ENCODE results near the gene CHST4.

The CHST4 gene

DNA sequence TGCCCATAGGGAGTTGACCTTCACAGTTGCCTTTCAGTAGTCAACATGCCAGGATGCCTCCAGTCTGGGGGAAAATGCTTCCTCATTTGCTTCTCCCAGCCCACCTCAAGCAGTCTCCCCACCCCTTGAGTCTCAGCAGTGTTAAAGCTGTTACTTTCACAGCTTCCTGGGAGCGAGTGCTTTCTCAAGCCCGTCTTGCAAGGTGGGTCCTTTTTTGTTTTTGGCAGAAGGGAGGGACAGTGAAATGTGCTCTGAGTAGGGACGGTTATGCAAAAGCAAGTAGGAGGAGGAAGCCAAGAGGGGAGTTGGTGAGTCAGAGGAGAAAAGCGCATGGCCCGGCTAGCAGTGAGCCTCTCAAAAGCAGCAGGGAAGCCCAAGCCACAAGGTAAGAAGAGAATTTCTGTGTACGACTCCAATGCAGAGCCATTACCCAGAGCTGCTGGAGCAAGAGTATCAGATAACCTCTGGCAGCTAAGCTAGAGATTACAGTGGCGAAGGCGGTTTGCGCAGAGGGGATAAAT lies at the start of gene CHST4:
Gene CHST4 (plus strand): TSS at position 316 of the 521 bp plus-strand sequence. CDS start 10,252 bp downstream, outside the sequence.
- peak in 1 of 2 experiments; percentile 20 for DNase-seq

DNA sequence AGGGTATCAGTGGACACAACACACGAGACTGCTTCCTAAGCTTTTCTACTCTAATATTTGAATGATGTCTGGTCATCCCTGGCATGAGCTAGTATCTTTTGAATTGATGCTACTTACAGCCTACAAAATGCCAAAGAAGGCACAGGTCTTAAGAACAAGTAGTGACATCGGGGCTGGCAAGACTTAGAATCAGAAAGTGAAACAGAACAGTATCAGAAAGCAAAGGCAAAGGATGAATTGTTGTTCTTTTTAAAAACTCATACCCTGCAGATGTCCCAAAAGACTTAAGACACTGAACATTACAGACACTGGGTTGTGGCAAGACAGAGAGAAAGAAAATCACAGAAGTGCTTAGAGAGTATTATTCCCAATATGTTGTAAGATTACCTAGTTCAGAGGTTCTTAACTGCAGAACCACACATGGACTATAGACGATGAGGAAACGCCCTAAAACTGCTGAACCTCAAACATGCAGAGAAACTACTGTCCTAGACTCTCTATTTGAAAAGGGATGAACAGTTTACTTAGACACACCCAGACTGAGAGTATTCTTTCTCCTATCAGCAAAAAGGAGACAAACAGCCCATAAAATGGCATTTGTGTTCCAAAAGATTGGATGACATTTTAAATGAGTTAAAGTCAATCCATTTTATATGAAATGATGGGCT lies 49.6 kb upstream of the CHST4 start:
- DNase-seq = no peak

DNA sequence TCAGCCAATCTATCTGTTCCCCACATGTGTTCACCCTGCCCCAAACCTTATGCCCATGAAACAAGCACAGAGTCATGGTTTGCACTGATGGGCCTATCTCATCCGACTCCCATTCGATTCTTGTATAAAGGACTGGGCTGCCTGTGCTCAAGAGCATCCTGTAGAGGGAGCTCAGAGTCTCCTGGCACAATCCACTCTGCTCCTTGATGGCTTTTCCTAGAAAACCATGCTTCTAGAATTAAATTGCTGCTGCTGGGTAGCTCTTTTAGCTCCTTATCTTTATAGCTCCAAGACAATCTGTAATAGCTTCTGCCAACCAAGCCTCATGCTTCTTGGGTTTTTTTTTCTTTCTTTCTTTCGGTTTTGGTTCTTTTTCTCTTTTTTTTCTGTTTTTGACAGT lies 46.8 kb upstream of the CHST4 start:
- DNase-seq = no peak

DNA sequence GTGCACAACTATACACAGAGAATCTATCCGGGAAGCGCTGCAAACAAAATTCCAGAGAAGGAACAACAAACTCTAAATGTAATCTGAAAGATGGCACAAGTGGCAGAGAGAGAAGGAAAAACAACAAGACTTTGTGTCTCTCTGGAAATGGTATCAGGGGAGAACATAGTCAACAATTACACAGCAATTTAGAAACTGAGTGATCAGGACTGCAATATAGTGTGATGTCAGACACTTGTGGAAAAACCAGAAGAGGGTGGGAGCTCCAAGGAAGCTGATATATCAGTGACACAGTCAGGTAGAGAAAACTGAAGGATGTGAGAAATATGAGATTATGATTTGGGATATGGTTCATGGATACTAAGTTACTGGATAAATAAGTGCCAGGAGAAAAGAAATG lies 45.3 kb upstream of the CHST4 start:
- DNase-seq = no peak

DNA sequence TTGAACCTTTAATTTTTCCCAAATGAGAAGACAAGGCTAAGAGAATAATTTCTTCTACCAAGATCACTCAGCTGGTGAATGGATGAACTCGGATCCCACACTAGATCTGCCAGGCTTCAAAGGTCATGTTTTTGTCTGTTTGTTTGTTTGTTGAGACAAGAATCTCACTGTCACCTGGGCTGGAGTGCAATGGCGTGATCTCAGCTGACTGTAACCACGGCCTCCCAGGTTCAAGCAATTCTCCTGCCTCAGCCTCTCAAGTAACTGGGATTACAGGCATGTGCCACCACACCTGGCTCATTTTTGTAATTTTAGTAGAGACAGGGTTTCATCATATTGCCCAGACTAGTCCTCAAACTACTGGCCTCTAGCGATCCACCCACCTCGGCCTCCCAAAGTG lies 43.7 kb upstream of the CHST4 start:
- DNase-seq = no peak

DNA sequence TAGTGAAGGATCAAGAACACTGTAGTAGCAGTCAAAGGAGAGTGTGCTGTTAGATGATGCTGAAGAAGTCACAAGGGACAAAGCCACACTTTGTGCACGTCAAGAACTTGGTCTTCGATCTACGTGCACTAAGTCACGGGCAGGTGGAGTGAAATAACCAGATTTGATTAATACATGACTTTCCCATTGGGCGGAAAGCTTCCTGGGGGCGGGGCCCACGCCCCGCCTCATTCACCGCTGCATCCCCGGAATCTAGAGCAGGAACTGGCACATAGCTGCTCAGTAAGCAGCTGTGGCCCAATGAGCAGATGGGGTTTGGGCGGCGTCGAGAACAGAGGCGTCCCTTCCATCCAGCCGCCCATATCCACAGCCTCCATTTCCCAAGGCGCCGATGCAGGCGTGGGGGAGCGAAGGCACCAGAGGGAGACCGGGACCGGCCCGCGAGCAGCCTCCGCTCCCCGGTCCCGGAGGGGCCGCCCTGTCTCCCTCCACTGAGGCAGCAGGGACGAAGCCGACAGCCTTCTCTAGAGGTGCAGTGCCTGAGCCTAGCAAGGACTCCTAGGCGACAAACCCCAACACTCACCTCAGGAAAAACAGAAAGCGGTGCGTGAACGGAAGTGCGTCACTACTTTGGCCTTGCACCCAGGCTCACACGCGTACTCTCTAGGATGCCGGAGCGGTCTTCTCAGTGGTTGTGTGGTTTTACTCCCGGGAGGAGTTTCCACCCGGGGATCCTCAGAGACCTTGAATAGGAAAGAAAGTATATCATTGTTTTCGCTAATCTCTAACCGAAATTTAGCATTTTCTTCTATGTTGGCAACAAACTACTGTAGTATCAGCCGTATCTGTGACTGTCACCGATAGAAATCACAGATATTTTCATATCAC lies 42.0 kb upstream of the CHST4 start:
- DNase-seq = peak; percentile 83 to 85

DNA sequence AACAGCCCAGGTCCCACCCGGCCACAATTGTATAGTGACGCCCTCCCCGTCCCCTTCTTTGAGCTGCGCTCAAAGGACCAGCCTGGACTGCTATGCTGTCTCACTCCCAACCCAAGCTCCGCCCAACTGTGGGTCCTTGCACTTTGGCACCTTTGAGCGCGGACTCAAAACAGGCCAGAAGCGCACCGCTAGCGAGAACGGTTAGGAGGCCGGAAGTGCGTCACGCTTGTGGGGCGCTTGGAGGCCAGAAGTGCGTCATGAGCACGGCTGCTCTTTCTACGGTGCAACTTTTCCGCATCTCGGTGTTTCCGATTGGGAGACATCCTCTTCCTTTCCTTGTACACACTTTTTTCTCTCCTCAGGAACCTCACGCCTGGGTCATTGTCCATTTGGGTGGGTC lies 37.1 kb upstream of the CHST4 start, which contains the start of gene ZNF19:
Gene ZNF19 (minus strand): TSS at position 203 of the 400 bp plus-strand sequence. CDS start 7,210 bp downstream, outside the sequence.
- no peak for DNase-seq

DNA sequence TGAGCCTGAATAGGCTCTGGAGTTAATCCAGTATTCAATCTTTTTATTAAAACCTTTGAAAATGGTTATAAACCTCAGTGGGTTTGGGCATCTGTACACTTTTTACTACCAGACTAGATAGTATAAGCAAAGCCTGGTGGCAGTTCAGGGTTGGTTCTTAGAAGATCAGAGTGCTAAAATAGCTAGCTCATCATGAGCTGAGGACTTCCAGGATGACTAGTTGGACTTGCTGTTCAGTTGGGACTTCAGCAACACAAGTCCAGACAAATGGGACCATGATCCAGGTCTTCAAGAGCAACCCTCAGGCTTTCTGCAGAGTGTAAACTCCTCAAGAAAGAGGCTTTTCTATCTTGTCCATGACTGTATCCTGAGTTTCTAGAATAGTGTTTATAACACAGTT lies 35.9 kb upstream of the CHST4 start:
- DNase-seq = no peak

DNA sequence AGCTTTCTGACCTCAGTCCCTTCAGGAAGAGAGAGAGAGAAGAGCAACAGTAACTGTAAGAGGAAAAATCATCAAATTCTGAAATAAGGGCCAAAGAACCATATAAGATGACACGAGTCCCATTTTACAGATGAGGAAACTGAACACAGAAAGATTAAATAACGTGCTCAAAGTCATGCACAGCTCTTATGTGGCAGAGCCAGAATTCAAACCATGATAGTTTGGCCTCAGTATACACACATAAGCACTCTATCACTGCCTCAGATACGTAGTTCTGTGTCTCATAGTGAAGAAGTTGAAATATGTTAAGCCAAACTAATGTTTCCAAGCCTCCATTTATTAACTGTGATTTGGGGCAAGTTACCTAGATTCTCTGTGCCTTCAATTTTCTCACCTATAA lies 35.2 kb upstream of the CHST4 start:
- DNase-seq = no peak

DNA sequence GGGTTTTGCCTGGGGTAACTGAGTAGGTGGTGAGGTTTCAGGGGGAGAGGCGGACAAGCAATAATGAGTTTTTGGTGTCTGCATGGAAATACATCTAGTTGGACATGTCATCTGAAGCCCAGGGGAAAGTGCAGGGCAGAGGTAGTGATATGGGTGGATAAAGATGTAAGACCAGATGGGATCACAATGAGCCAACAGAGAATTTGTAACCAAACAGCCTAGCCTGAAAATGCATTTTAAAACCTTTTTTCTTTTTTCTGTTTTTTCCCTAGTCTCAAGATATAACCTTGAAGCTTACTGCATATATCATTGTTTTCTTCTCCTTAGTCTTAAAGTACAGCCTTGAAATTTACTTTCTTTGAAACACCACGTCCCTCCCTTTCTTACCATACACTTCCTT lies 33.4 kb upstream of the CHST4 start:
- DNase-seq = no peak

DNA sequence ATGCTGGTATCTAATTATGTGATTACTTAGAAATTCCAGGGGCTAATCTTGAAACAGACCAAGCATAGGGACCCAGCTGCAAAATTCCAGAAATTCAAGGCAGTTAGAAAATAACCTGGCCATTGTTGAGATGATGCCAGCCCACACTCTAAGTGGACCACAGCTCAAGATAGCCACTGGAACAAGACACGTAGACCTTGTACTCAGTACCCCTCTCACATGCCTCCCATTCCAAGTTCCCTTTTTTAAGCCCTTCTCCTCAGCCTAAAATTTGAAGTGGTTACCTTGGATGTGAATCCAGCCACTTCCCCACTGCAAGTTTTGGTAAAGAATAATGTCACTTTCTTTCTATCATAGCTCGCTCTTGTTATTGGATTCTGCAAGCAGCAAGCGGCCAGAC lies 33.0 kb upstream of the CHST4 start:
- no peak for DNase-seq

DNA sequence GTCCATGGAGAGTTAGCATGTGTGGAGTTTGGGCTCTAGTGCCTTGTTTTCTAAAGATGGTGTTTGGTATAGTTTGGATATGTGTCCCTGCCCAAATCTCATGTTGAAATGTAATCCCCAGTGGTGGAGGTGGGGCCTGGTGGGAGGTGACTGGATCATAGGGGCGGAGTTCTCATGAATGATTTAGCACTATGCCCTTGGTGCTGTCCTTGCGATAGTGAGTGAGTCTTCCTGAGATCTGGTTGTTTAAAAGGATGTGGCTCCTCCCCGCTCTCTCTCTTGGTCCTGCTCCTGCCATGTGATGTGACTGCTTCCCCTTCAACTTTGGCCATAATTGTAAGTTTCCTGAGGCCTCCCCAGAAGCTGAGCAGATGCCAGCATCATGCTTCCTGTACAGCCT lies 28.2 kb upstream of the CHST4 start:
- no peak for DNase-seq

DNA sequence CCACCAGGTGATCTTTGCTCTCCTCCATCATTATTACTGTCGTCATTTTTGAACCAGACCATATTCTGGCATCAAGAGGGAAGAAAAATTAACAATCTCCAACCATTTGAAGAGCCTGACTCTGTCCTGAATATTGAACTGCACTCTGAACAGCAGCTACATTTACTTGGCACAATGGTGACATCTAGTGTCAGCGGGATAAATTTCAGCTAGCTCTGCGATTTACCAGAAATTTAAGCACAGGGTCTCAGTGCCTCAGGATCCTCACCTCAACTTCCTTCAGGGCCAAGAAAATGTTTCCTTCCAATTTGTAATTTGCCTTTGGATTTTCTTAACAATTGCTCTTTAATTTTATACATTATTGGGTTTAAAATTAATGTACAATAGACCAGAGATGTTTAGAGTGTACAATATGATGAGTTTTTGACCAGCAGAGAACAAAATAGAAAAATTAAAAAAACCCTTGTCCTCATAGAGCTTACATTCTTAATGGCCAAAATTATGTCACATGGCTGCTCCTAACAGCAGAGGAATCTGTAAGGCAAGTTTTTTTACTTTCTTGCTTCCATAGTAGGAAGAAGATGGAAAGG lies 26.4 kb upstream of the CHST4 start:
- peak; percentile 28 to 48 for DNase-seq

DNA sequence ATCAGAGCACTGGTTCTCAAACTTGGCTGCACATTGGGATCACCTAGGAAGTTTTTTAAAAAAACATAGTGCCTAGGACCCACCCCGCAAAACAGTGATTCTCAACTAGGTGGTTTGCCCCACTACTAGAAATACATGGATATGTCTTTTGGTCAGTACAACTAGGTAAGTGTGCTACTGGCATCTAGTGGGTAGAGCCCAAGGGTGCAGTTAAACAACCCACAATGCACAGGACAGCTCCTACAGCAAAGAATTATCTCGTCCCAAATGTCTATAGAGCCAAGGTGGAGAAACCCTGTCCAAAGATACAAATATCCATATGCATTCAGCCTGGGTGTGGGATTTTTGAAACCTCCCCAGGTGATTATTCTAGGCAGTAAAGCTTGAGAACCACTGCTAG lies 25.3 kb upstream of the CHST4 start:
- no peak for DNase-seq

DNA sequence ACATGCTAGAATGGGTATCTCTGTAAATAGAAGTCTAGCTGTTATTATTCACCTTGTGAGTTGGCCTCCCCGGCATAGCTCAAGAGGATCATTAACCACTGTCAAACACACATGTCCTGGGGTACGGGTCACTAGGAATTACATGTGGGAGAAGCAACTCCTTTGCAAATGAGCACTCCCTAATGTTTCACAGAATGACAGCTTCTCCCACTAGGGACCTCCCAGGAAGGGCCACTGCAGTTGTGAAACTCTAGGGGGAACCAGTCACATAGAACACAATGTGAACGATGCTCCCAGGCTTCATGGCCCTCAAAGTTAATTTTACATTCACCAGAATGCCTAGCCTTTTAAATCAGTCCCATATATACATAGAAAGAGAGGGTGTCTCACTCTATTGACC lies 24.7 kb upstream of the CHST4 start:
- no peak for DNase-seq

DNA sequence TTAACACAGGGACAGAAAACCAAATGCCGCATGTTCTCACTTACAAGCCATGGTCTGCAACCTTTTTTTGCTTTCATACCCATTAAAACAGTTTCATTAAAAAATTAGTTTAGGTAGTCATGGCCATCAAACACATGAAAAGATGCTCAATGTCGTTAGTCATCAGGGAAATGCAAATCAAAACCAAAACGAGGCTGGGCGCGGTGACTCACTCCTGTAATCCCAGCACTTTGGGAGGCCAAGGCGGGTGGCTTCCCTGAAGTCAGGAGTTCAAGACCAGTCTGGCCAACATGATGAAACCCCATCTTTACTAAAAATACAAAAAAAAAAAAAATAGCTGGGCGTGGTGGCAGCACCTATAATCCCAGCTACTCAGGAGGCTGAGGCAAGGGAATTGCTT lies 22.2 kb upstream of the CHST4 start:
- DNase-seq = peak; percentile 30 to 38

DNA sequence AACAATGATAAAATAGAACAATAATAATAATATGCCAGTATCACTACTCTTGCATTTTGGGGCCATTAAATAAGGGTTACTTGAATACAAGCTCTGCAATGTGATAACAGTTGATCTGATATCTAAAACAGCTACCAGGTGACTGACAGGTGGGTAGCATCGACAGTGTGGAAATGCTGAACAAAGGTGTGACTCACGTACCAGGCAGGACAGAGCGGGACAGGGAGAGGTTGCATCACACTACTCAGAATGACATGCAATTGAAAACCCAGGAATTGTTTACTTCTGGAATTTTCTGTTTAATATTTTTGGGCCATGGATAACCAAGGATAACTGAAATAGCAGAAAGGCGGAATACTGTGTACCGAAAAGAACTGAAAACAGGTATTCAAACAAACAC lies 21.3 kb upstream of the CHST4 start:
- no peak for DNase-seq

DNA sequence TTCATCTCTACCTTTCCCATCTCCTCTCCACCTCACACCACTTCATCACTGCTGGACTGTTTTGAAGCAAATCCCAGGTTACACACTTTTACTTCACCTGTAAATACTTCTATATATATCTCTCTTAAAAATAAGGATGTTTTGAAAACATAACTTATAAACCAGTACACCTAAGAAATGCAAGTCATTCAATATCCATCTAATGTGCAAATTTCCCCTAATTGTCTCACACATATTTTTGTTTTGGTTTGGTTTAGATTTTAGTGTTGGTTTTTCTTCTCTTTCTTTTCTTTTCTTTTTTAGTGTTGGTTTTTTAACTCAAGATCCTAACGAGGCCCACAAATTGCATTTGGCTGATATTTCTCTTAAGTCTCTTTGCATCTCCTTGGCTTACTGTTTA lies 19.2 kb upstream of the CHST4 start:
- DNase-seq = no peak

DNA sequence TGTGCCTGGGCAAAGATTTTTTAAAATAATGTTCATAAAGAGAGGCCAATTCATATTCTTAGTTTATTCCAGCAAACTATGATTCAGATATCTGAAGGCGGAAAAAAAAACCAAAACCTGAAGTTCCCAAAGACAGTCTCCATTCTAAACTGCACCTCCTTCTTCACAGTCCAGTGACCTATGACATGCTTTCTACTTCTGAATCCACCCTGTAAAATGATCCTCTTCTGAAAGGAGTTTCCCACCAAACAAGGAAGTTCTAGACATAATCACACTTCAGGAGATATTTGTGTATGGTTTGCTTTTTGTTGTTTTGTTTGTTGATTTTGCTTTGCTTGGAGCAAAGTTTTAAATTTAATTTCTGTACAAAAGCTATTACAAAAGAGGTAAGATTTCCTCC lies 12.9 kb upstream of the CHST4 start:
- no peak for DNase-seq

DNA sequence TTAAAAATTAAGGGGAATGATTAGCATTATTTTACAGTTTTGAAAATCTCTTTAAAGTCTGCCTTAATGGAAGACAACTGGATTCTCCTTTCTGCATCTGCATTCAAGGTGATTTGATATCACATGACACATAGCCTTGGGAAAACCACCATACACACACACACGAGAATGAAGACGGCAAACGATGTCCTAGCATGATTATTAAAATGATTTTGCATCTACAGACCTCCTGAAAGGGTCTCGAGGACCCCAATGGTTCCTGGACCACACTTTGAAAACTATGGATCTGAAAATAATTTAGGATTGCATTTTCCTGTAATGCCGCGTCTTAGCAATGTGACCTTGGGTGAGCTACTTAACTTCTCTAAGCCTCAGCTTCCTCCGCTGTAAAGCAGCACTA lies 11.8 kb upstream of the CHST4 start:
- no peak for DNase-seq

DNA sequence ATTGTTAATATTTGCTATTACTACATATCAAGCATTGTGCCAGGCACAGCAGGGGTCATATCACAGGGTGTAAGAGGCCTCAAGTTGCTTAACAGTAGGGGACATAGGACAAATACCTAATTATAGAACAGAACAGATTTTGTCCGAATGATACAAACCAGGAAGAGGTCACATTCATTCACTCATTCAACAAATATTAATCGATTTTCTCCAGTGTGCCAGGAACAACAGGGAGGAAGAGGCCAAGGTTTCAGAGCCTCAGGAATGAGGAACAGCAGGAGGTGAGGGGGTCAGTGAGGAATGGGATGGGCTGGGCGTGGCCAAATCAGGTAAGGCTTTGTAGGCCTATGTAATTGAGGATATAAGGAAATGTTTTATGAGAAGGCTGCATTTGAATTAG lies 11.2 kb upstream of the CHST4 start:
- DNase-seq = no peak

DNA sequence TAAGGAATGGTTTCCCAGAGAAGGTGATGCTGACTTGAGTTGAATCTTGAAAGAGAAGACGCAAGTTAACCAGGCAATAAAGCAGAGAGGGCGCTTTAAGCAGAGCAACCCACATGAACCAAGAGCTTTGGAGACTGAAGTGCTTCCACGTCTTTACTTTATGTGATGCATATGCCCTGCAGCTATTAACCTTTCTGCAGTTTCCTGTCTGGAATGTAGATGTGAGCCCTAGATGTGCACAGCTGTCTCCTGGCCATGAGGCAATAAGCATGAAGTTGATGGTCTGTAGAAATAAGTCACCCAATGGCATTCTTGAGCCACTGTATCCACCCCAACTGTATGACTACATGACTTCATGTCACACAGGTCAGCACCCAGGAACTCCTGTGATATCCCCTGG lies 5.7 kb upstream of the CHST4 start:
- no peak for DNase-seq

Data from activated T-cell treated with anti-CD3 and anti-CD28 coated beads, Interleukin-2, amount 50 U/mL, for 48 hours (primary cell).